GM18519 (cell line): ENCODE results near the gene MORF4L1.
"Not testable (repeated sequence)": the region's sequence is repeated elsewhere in the genome, so short reads cannot be mapped to it uniquely, and the experiment has no call there.

Source experiments
- ATAC-seq: cut with Tn5 transposase; IDR thresholded peaks from one replicate; pipeline ENCODE4 v1.9.1; 2021; ENCODE audit warnings: mild to moderate bottlenecking, moderate library complexity; ENCODE audit not compliant: unreplicated experiment, low FRiP score

MORF4L1 gene

GRCh38 chr15:78872155-78872971 is at the start of gene MORF4L1:
Gene MORF4L1, plus strand, starts transcription at chr15:78872890. Its CDS starts 128 bp downstream, at chr15:78873018.
- peak; percentile 86 for ATAC-seq

GRCh38 chr15:78828920-78829319 is 43.8 kb upstream of the MORF4L1 start:
- no peak for ATAC-seq

GRCh38 chr15:78830514-78831228 is 42.0 kb upstream of the MORF4L1 start:
- ATAC-seq: no peak

- ATAC-seq: no peak
Measured at GRCh38 chr15:78831229-78832207, 41.2 kb upstream of the MORF4L1 start.

GRCh38 chr15:78836333-78836732 is 36.4 kb upstream of the MORF4L1 start:
- ATAC-seq: no peak

- ATAC-seq: no peak
Measured at GRCh38 chr15:78837131-78837530, 35.6 kb upstream of the MORF4L1 start.

GRCh38 chr15:78837543-78837942 is 35.1 kb upstream of the MORF4L1 start:
- ATAC-seq: no peak

- ATAC-seq: no peak
Measured at GRCh38 chr15:78838489-78838888, 34.2 kb upstream of the MORF4L1 start.

- ATAC-seq: not testable (repeated sequence)
Measured at GRCh38 chr15:78839151-78839550, 33.5 kb upstream of the MORF4L1 start.

- ATAC-seq: no peak
Measured at GRCh38 chr15:78840661-78841375, 31.9 kb upstream of the MORF4L1 start.

- ATAC-seq: no peak
Measured at GRCh38 chr15:78841376-78841706, 31.3 kb upstream of the MORF4L1 start.

- ATAC-seq: no peak
Measured at GRCh38 chr15:78841891-78842290, 30.8 kb upstream of the MORF4L1 start.

- ATAC-seq: no peak
Measured at GRCh38 chr15:78842519-78842918, 30.2 kb upstream of the MORF4L1 start.

- ATAC-seq: not testable (repeated sequence)
Measured at GRCh38 chr15:78846906-78847305, 25.8 kb upstream of the MORF4L1 start.

GRCh38 chr15:78847387-78847906 is 25.2 kb upstream of the MORF4L1 start:
- not testable (repeated sequence) for ATAC-seq

GRCh38 chr15:78850352-78850751 is 22.3 kb upstream of the MORF4L1 start:
- ATAC-seq: no peak

GRCh38 chr15:78850941-78851755 is 21.5 kb upstream of the MORF4L1 start:
- no peak for ATAC-seq

- ATAC-seq: no peak
Measured at GRCh38 chr15:78853500-78853899, 19.2 kb upstream of the MORF4L1 start.

GRCh38 chr15:78854833-78855372 is 17.8 kb upstream of the MORF4L1 start:
- ATAC-seq: no peak
